SU-DHL-6 (cell line): ENCODE measurements around the gene COL11A1.

Source experiments
- H2AFZ ChIP-seq: fragments of 200-600 bp; sonication (generic); 2 replicates; pipeline ENCODE4 v1.6.1; 2014; ENCODE audit warnings: low read depth, mild to moderate bottlenecking, moderate library complexity, mixed read lengths, antibody characterized with exemption, low read length; ENCODE audit not compliant: severe bottlenecking
- H3F3A ChIP-seq: fragments of 200-600 bp; shearing (Covaris generic); 2 replicates; pipeline ENCODE4 v1.6.0; 2016; ENCODE audit warnings: antibody characterized with exemption, mild to moderate bottlenecking; ENCODE audit not compliant: insufficient read depth
- H3K27ac ChIP-seq: fragments of 200-600 bp; sonication (generic); 2 replicates; pipeline ENCODE4 v1.5.1; 2016; ENCODE audit warnings: low read depth, mild to moderate bottlenecking, low read length, moderate library complexity, mixed read lengths
- H3K27me3 ChIP-seq: fragments of 200-600 bp; sonication (generic), shearing (Covaris generic); 2 replicates; pipeline ENCODE4 v1.6.0; 2014; ENCODE audit warnings: mild to moderate bottlenecking, low read length
- H3K36me3 ChIP-seq: fragments of 200-600 bp; sonication (generic); 2 replicates; pipeline ENCODE4 v1.6.1; 2014; ENCODE audit warnings: mild to moderate bottlenecking, low read length, mixed read lengths
- H3K4me2 ChIP-seq: fragments of 300-600, 200-600 bp; shearing (Covaris generic), sonication (generic); 2 replicates; pipeline ENCODE4 v1.6.0; 2014; ENCODE audit warnings: low read length, low read depth, mild to moderate bottlenecking; ENCODE audit not compliant: poor library complexity, severe bottlenecking
- H3K4me3 ChIP-seq: fragments of 200-600 bp; sonication (generic); 2 replicates; pipeline ENCODE4 v1.5.1; 2014; ENCODE audit warnings: antibody characterized with exemption, low read length, mild to moderate bottlenecking, mixed read lengths; ENCODE audit not compliant: insufficient read depth, poor library complexity, severe bottlenecking
- H3K79me2 ChIP-seq: fragments of 200-600 bp; sonication (generic); 2 replicates; pipeline ENCODE4 v1.6.1; 2014; ENCODE audit warnings: mild to moderate bottlenecking, low read length, moderate library complexity; ENCODE audit not compliant: insufficient read depth
- H3K9ac ChIP-seq: fragments of 200-600 bp; sonication (generic); 2 replicates; pipeline ENCODE4 v1.7.0; 2014; ENCODE audit warnings: mild to moderate bottlenecking, low read length
- H3K9me2 ChIP-seq: fragments of 200-600 bp; sonication (generic); replicated peaks from 2 replicates; pipeline ENCODE4 v1.6.1; 2014; ENCODE audit warnings: low read length; ENCODE audit not compliant: insufficient read depth
- H3K9me3 ChIP-seq: fragments of 200-600 bp; sonication (generic); 2 replicates; pipeline ENCODE4 v1.6.1; 2014; ENCODE audit warnings: low read length, mixed read lengths; ENCODE audit not compliant: insufficient read depth
- H4K20me1 ChIP-seq: fragments of 200-600 bp; sonication (generic); 2 replicates; pipeline ENCODE4 v1.6.1; 2014; ENCODE audit warnings: low read depth, mild to moderate bottlenecking, antibody characterized with exemption, low read length, moderate library complexity, mixed read lengths
- EZH2phosphoT487 ChIP-seq: fragments of 200-600 bp; sonication (generic), shearing (Covaris generic); conservative IDR thresholded peaks from 2 replicates; pipeline ENCODE4 v1.6.1; 2018; ENCODE audit warnings: mild to moderate bottlenecking, antibody characterized with exemption, low read length, moderate library complexity, mixed read lengths
- TF ChIP-seq, protein P1 (sequence below): fragments of 200-600 bp; sonication (generic); IDR thresholded peaks from one replicate; pipeline ENCODE4 v1.5.1; 2017; ENCODE audit warnings: antibody characterized with exemption, mild to moderate bottlenecking, low read length, moderate library complexity; ENCODE audit not compliant: insufficient read depth, poor library complexity, severe bottlenecking

Gene COL11A1

GRCh38 chr1:102886638-102887037 lies 221.7 kb downstream of the COL11A1 start:
- no peaks in the 10 kb centered on the region for H3K79me2 ChIP-seq
- no peak overlapping the region for H2AFZ ChIP-seq
- H3K9ac ChIP-seq: no peak overlapping the region
- H3K27me3 ChIP-seq: no peaks in the 10 kb centered on the region
- H3K4me2 ChIP-seq: no peak overlapping the region
- no peaks in the 10 kb centered on the region for H4K20me1 ChIP-seq
- H3K4me3 ChIP-seq: no peak overlapping the region
- H3K27ac ChIP-seq: no peak overlapping the region
- no peaks in the 10 kb centered on the region for H3K9me3 ChIP-seq
- H3K36me3 ChIP-seq: no peaks in the 10 kb centered on the region
- TF ChIP-seq, protein P1, sequence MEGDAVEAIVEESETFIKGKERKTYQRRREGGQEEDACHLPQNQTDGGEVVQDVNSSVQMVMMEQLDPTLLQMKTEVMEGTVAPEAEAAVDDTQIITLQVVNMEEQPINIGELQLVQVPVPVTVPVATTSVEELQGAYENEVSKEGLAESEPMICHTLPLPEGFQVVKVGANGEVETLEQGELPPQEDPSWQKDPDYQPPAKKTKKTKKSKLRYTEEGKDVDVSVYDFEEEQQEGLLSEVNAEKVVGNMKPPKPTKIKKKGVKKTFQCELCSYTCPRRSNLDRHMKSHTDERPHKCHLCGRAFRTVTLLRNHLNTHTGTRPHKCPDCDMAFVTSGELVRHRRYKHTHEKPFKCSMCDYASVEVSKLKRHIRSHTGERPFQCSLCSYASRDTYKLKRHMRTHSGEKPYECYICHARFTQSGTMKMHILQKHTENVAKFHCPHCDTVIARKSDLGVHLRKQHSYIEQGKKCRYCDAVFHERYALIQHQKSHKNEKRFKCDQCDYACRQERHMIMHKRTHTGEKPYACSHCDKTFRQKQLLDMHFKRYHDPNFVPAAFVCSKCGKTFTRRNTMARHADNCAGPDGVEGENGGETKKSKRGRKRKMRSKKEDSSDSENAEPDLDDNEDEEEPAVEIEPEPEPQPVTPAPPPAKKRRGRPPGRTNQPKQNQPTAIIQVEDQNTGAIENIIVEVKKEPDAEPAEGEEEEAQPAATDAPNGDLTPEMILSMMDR: no peak
- TF ChIP-seq EZH2phosphoT487: no peak
- no peaks in the 10 kb centered on the region for H3K9me2 ChIP-seq
- no peaks in the 10 kb centered on the region for H3F3A ChIP-seq

DNA sequence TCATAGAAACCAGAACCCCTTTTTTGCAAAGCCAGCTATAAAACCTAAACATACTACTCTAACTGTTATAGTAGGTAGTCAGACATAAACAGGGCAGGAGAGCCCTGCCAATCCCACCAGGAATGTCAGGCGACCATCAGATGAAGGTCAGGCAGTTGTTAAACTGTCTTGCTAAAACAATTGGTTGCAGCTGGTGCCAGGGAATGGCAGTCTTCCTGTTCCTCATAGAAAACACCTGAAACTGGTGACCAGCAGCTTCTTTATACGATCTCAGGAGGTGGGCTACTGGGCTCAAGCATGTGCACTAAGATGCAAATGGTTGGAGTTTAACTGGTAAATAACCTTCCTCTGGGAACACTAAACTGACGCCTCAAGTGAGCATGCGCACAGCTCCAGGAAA lies 224.1 kb downstream of the COL11A1 start:
- no peak overlapping the region for H3K9ac ChIP-seq
- no peak overlapping the region for H3K4me2 ChIP-seq

GRCh38 chr1:102879439-102879993 lies 228.8 kb downstream of the COL11A1 start:
- no peaks in the 10 kb centered on the region for H3K36me3 ChIP-seq
- no peak for TF ChIP-seq EZH2phosphoT487
- TF ChIP-seq, protein P1: no peak
- H3K79me2 ChIP-seq: no peaks in the 10 kb centered on the region
- no peak overlapping the region for H3K4me3 ChIP-seq
- no peak overlapping the region for H2AFZ ChIP-seq
- H4K20me1 ChIP-seq: no peaks in the 10 kb centered on the region
- H3F3A ChIP-seq: no peaks in the 10 kb centered on the region
- H3K9me3 ChIP-seq: no peaks in the 10 kb centered on the region
- H3K9ac ChIP-seq: no peak overlapping the region
- no peaks in the 10 kb centered on the region for H3K9me2 ChIP-seq
- H3K27ac ChIP-seq: no peak overlapping the region
- H3K27me3 ChIP-seq: no peaks in the 10 kb centered on the region
- H3K4me2 ChIP-seq: no peak overlapping the region

More for the DNA sequence above, 224.1 kb downstream of the COL11A1 start:
- Histone ChIP-seq H3K36me3 (no peaks in the 10 kb centered on the region), H3K9me3 (no peaks in the 10 kb centered on the region), H3K27ac (no peak overlapping the region), H2AFZ (no peak overlapping the region), H3K27me3 (no peaks in the 10 kb centered on the region), H4K20me1 (no peaks in the 10 kb centered on the region), H3K9me2 (no peaks in the 10 kb centered on the region), H3K4me3 (no peak overlapping the region), H3F3A (no peaks in the 10 kb centered on the region), H3K79me2 (no peaks in the 10 kb centered on the region)
- no peak for TF ChIP-seq EZH2phosphoT487
- TF ChIP-seq, protein P1: no peak

- no peaks in the 10 kb centered on the region for H3F3A ChIP-seq
- no peaks in the 10 kb centered on the region for H3K9me3 ChIP-seq
- H3K9ac ChIP-seq: no peak overlapping the region
- H3K27ac ChIP-seq: no peak overlapping the region
- no peak overlapping the region for H3K4me3 ChIP-seq
- H3K79me2 ChIP-seq: no peaks in the 10 kb centered on the region
- no peaks in the 10 kb centered on the region for H3K36me3 ChIP-seq
- no peaks in the 10 kb centered on the region for H3K9me2 ChIP-seq
- no peaks in the 10 kb centered on the region for H4K20me1 ChIP-seq
- TF ChIP-seq, protein P1: no peak
- no peak for TF ChIP-seq EZH2phosphoT487
- no peak overlapping the region for H3K4me2 ChIP-seq
- no peak overlapping the region for H2AFZ ChIP-seq
- H3K27me3 ChIP-seq: no peaks in the 10 kb centered on the region
Measured at GRCh38 chr1:102875756-102876155, 232.6 kb downstream of the COL11A1 start.
